ENCODE data around the gene CCL15. TPM values are rescaled to one million over a fixed set of nuclear protein-coding genes. Genes with fewer than 3 reads are reported as not detected.

Gene CCL15, protein sequence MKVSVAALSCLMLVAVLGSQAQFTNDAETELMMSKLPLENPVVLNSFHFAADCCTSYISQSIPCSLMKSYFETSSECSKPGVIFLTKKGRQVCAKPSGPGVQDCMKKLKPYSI
- total RNA-seq: under 1 TPM in 1 of 2 donors, not detected in 1; 0.87 TPM
- polyA plus RNA-seq (ENCODE audit: insufficient read depth, low read depth, low replicate concordance): not detected
- long read RNA-seq, donor 1: 0 reads
- long read RNA-seq, donor 2: 0 reads

DNA sequence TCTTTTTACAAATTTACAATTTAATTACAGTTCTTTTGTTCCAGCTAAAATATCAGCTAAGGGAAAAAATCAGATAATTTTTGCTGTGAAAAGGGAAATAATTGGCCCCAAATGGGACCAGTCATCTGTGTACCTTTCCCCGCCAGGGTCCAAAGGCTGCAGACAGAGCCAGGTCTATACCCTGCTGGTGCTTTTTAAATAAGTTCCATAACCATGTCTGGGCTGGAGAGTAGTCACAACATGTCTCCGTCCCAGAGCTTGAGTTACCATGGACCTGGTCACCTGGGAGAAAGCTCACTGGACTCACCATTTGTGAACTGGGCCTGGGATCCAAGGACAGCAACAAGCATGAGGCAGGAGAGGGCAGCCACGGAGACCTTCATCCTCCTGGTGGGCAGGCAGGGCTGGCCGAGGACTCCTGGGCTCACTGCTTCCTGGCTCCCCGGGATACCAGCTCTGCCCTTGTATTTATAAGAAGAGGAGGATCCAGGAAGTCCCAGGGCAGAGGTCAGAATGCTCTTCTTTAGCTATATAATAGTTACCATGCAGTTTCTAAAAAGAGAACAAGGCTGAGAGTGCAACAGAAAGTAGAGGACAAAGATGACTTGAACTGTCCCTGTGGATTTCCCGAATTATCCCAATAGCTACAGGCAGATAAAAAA is at the start of gene CCL15:
Gene CCL15, minus strand, starts transcription at position 444 of the 662 bp plus-strand sequence. Its CDS starts 61 bp downstream, at position 383.
- no peak for TF ChIP-seq POLR2A (IDR thresholded peaks at IDR 0.05)
- TF ChIP-seq, protein P1, sequence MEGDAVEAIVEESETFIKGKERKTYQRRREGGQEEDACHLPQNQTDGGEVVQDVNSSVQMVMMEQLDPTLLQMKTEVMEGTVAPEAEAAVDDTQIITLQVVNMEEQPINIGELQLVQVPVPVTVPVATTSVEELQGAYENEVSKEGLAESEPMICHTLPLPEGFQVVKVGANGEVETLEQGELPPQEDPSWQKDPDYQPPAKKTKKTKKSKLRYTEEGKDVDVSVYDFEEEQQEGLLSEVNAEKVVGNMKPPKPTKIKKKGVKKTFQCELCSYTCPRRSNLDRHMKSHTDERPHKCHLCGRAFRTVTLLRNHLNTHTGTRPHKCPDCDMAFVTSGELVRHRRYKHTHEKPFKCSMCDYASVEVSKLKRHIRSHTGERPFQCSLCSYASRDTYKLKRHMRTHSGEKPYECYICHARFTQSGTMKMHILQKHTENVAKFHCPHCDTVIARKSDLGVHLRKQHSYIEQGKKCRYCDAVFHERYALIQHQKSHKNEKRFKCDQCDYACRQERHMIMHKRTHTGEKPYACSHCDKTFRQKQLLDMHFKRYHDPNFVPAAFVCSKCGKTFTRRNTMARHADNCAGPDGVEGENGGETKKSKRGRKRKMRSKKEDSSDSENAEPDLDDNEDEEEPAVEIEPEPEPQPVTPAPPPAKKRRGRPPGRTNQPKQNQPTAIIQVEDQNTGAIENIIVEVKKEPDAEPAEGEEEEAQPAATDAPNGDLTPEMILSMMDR (IDR thresholded peaks at IDR 0.05): no peak
- H3K36me3 ChIP-seq (ENCODE audit: low read depth, missing control alignments): no peaks in the 10 kb centered on the region
- no peaks in the 10 kb centered on the region for H3K27me3 ChIP-seq
- H3K9me3 ChIP-seq: no peaks in the 10 kb centered on the region
- DNase-seq: no peak
- intact Hi-C loops (cut with DNase I; ENCODE audit: low total_unique reads): no loop called here
- H3K4me3 ChIP-seq: no peak within 1 kb of the TSS
- H3K4me1 ChIP-seq: no peaks in the 10 kb centered on the region
- H3K27ac ChIP-seq: no peak within 1 kb of the TSS
- WGBS, 2 donors: 59 to 77% methylated on average over 3 to 6 of the region's 6 CpGs

DNA sequence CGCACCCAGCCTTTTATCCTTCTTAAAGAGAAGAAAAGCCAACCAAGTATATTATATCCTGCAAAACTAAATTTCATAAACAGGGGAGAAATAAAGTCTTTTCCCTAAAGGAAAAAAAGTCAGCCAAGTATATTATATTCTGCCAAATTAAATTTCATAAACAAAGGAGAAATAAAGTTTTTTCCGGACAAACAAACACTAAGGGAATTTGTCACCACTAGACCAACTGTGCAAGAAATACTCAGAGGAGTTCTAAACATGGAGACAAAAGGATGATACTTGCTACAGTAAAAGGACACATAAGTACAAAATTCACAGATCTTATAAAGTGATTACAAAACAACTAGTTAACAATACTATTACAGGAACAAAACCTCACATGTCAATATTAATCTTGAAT is 48.3 kb upstream of the CCL15 start:
- intact Hi-C loops (cut with DNase I; ENCODE audit: low total_unique reads): no loop called here
- Histone ChIP-seq H3K27ac (no peak overlapping the region), H3K27me3 (no peaks in the 10 kb centered on the region), H3K4me1 (no peaks in the 10 kb centered on the region), H3K9me3 (no peaks in the 10 kb centered on the region), H3K4me3 (no peak overlapping the region), H3K36me3 (ENCODE audit: low read depth, missing control alignments) (no peaks in the 10 kb centered on the region)
- TF ChIP-seq, protein P1 (IDR thresholded peaks at IDR 0.05): no peak
- no peak for TF ChIP-seq POLR2A (IDR thresholded peaks at IDR 0.05)
- DNase-seq: no peak
- 96 to 98% methylated on average over 2 of the region's 2 CpGs for WGBS, 2 donors

DNA sequence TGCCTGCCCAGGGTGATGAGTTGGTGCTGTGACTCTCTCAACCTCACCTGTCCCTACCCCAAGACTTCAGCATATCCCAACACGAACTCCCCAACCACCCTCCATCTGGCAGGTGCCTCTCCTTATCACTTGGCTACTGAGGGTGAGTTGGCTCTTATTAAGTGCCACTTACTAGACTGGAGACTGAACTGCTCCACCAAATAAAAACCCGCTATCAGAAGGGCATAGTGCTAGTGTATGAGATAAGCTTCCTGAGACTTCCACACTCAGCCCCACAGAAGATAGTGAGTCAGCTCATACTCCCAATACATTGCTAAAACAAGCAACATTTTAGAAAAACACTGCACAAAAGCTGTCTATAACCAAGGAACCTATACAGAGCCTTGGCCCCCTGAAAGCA is 46.7 kb upstream of the CCL15 start:
- H3K4me3 ChIP-seq: no peak overlapping the region
- H3K36me3 ChIP-seq (ENCODE audit: low read depth, missing control alignments): no peaks in the 10 kb centered on the region
- intact Hi-C loops (cut with DNase I; ENCODE audit: low total_unique reads): no loop called here
- H3K27me3 ChIP-seq: no peaks in the 10 kb centered on the region
- no peak for TF ChIP-seq POLR2A (IDR thresholded peaks at IDR 0.05)
- TF ChIP-seq, protein P1 (IDR thresholded peaks at IDR 0.05): no peak
- DNase-seq: no peak
- no peaks in the 10 kb centered on the region for H3K4me1 ChIP-seq
- H3K9me3 ChIP-seq: no peaks in the 10 kb centered on the region
- WGBS, 2 donors: 88 to 94% methylated on average over 2 of the region's 2 CpGs
- no peak overlapping the region for H3K27ac ChIP-seq

DNA sequence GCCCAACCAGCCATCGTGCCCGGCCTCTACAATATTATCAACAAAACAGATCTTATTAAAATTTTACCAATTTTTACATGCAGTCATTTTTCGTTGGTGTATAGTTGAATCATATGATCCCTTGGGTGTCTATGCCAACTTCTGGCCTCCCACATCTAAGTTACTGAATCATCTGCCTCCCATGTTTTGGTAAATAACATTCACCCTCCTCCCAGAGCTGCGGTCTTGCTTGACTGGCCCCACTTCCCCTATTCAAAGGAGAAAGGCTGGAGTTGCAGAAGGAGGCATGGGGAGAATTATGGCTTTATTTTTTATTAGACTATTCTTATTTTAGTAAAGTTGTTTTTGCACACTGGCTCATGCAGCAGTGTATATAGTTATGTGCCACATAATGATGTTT is 34.9 kb upstream of the CCL15 start:
- no peak overlapping the region for H3K27ac ChIP-seq
- H3K9me3 ChIP-seq: no peaks in the 10 kb centered on the region
- H3K36me3 ChIP-seq (ENCODE audit: low read depth, missing control alignments): no peaks in the 10 kb centered on the region
- intact Hi-C loops (cut with DNase I; ENCODE audit: low total_unique reads): no loop called here
- WGBS, 2 donors: 87 to 95% methylated on average over 4 of the region's 4 CpGs
- TF ChIP-seq POLR2A (IDR thresholded peaks at IDR 0.05): no peak
- TF ChIP-seq, protein P1 (IDR thresholded peaks at IDR 0.05): no peak
- no peaks in the 10 kb centered on the region for H3K4me1 ChIP-seq
- H3K4me3 ChIP-seq: no peak overlapping the region
- H3K27me3 ChIP-seq: no peaks in the 10 kb centered on the region
- no peak for DNase-seq

DNA sequence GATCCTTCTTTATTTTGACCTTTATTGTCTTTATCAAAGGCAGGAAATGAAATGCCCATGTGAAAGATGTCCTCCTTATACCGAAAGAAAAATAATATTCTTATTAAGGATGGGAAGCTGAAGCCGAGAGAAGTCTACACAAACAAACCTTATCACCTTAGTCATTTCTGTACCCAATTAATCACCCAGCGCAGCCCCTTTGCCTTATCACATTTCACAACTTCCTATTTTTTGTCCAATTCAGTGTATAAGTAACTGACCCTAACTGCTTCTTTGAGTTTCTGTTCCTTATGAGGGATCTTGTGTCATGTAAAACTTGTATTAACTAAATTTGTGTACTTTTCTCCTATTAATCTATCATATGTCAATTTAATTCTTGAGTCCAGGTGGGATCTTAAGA is 32.8 kb upstream of the CCL15 start:
- Histone ChIP-seq H3K27me3 (no peaks in the 10 kb centered on the region), H3K4me3 (no peak overlapping the region), H3K36me3 (ENCODE audit: low read depth, missing control alignments) (no peaks in the 10 kb centered on the region), H3K27ac (no peak overlapping the region), H3K4me1 (no peaks in the 10 kb centered on the region), H3K9me3 (no peaks in the 10 kb centered on the region)
- no peak for DNase-seq
- 33 to 34% methylated on average over 3 of the region's 3 CpGs for WGBS, 2 donors
- intact Hi-C loops (cut with DNase I; ENCODE audit: low total_unique reads): no loop called here
- TF ChIP-seq, protein P1 (IDR thresholded peaks at IDR 0.05): no peak
- TF ChIP-seq POLR2A (IDR thresholded peaks at IDR 0.05): no peak

Data from testis (tissue), 5 donors.